TTC549 (cell line): ENCODE measurements around the gene DQX1.

ENCODE experiments used
- FAIRE-seq: peaks from 2 replicates; lab custom pipeline; 2012; peaks lifted over from hg19 to GRCh38; lab: Jason Lieb, UNC

DQX1 gene

GRCh38 chr2:74507926-74508520, 18.0 kb downstream of the DQX1 start:
- FAIRE-seq: no peak

- FAIRE-seq: peak; percentile 58
Observed at GRCh38 chr2:74507145-74507925, 18.7 kb downstream of the DQX1 start, which contains the start of gene PCGF1. PCGF1 (minus strand) TSS chr2:74507695; CDS start chr2:74507668, 27 bp downstream.

DNA sequence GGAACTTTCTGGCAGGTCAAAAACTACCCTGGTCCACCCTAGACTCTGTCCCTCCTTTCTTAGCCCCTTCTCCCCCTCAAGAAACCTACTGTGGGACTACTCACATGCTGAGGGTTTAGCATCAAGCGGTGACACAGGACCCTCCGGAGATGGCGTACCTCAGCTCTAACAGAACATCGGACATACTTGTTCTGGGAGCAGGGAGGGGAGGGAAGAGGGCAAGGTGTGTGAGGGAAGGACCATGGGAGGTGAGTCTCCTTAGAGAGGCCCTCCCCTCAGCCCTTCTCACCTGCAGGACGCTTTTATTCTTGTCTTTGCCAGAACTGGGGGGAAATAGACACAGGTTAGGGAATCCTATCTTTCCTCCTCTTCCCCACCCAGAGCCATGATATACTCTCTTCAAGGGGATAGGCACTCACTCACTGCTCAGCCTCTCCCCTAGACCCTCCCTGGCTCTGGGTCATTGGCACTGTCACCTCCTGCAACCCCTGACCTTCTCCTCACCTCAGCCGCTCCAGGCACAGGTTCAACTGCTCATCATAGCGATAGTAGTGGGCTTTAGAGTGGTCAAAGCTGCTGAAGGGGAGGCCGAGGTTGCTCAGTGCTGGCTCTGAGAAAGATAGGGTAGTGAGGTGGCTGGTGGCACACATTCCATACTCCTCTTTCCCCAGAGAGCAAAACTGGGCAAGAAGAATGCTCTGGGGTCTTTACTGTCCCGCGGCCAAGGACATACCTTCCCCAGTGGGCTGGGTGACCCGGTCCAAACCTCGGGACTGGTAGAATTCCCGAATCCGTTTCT, 20.4 kb downstream of the DQX1 start:
- no peak for FAIRE-seq

DNA sequence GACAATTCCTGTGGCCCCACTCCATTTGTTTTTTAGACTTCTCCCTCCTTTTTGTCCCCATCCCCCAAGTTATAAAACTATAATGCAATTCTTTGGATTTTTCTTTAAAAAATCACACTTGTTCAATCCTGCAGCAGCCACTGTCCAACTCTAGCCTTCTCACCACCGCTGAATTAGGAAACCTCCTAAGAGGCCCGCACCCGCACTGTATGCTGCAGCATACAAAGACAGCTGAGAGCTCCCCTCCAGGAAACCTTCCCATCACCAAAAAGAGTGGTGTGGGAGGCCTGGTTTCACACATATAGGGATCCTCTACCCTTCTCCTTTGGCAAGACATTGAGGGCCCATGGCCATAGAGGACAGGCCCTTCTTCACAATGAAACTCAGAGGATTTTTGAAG, 21.4 kb downstream of the DQX1 start:
- FAIRE-seq: no peak

- no peak for FAIRE-seq
Observed at GRCh38 chr2:74503506-74504475, 22.2 kb downstream of the DQX1 start.

GRCh38 chr2:74502720-74503505, 23.1 kb downstream of the DQX1 start:
- no peak for FAIRE-seq

DNA sequence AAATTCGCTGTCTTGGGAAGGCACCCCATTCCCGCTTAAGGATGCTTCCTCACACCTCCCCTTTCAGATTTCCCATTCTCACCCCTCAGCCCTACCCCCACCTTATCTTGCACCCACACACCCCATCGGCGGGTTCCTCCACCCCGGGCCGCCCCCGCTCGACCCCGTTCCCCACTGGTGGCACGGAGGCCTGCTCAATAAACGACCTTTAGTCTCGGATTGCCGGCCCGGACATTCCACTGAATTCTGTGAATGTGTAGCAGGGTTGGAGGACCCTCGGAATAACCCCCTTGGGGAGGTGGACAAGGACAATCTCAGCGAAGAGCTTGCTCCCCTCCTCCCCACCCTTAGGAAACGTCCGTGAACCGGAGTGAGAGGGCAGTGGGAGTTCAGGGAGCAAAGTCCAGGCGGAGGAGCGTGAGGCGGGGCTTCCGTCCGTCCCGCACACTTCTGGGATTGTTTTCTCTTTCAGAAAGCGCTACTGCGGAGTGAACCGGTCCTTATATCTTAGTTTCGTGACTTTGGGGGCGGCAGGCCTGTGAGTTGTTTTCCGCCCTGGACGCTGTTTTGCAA, 23.8 kb downstream of the DQX1 start:
- no peak for FAIRE-seq

DNA sequence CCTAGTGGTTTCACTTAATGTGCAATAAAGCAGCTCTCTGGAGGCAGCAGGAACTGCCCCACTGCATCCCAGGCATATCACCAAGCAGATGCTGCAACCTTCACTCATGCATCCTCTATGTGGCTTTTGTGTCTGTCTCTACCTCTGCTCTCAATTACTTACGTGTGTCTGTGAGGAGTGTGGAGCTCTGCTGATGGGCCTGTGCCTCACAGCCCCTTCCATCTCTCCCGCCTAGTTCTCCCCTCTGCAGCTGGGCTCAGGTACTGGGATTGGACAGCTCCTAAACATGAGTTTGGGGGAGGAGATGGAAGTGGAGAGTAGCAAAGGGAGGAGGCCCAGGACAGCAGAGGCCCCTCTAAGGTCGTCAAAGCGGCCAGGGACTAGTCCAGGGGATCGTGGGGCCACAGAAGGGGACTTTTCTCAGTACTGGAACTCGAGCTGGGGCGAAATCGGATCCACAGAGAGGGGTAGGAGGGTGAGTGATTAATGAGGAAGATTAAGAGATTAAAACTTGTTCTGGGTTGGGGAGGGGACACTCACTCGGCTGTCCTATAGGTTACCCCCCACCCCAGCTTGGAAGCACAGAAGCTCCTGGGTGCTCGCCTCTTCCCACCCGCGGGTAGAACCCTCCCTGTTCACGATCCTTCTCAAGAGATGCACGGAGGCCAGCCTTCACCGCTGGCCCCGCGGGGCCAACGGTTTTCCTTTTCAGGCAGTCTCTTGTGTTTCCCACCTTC, 24.5 kb downstream of the DQX1 start:
- FAIRE-seq: no peak

DNA sequence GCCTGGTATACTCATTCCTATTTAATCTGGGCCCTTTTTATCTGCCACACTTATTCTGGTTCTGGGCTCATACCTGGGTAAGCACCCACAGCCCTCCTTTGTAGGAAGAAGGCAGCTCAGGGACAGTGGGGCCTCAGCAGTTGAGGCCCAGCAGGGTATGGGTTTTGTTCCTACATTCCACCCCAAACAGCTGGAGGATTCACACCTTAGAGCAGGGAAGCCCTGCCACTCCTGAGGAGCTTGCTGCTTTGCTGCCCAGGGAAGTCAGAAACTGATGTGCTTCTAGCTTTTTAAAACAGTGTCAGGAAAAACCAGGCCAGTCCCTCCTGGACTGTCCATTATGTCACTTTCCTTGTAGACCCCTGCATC, 25.5 kb downstream of the DQX1 start:
- FAIRE-seq: no peak

DNA sequence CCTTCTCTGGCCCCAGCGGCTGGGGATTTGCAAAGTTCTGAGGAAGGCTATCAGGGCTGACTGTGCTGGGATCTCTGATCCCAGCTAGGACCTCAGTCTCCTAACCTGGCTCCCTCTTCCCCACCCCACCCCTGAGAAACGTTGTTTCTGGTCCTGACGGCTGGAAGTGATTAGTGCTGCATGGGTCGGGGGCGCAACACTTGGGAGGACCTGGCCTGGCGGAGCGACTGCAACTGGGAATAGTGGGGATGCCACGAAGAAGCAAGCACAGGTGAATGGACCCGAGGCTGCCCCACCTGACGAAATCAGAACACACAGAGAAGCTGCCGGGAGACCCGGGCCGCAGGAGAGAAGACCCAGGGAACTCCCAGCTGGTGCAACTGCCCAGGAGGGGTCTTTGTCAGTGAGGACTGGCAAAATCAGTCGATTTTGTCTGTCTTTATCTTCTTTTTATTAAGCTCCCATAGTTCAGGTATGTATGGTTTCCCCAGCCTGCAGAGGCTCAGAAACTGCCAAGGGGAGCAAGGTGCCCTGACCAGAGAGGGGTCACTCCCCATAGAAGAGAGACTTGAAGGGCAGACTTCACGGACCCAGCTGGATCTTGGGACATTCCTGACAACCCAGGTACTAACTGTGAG, 26.0 kb downstream of the DQX1 start:
- no peak for FAIRE-seq

DNA sequence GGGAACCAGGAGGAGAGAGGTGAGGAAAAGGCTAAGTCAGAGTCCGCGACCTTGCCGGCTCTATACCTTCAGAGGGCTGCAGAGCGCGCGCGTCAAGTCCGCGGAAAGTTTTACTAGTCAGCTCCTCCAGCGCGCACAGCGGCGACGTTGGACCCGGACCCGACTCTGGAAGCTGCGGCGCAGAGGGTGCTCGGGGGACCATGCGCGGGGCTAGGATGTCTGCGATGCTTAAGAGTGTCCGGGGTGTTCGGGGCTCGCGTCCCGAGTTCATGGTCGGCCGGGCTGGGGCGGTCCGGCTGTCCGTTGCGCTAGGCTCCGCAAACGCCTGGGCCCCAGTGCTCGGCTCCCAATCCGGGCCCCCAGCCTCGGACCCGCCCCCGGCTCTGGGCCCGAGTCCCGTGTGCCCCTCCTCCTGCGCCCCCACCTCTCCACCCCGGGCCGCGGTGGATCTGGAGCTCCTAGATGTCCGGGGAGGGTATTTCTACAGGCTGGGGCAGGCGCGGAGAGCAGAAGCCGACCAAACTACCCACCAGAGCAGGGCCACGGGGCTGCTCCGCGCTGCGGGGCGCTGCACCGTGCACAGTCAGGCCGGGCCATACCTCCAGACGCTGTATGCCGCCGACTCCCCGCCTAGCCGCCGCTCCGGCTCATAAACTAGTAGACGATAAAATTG, 26.6 kb downstream of the DQX1 start, which contains the start of gene LBX2:
LBX2 (minus strand) TSS at position 337 of the 673 bp plus-strand sequence; CDS start at position 271, 66 bp downstream.
- FAIRE-seq: no peak

GRCh38 chr2:74498500-74499266, 27.3 kb downstream of the DQX1 start:
- no peak for FAIRE-seq

DNA sequence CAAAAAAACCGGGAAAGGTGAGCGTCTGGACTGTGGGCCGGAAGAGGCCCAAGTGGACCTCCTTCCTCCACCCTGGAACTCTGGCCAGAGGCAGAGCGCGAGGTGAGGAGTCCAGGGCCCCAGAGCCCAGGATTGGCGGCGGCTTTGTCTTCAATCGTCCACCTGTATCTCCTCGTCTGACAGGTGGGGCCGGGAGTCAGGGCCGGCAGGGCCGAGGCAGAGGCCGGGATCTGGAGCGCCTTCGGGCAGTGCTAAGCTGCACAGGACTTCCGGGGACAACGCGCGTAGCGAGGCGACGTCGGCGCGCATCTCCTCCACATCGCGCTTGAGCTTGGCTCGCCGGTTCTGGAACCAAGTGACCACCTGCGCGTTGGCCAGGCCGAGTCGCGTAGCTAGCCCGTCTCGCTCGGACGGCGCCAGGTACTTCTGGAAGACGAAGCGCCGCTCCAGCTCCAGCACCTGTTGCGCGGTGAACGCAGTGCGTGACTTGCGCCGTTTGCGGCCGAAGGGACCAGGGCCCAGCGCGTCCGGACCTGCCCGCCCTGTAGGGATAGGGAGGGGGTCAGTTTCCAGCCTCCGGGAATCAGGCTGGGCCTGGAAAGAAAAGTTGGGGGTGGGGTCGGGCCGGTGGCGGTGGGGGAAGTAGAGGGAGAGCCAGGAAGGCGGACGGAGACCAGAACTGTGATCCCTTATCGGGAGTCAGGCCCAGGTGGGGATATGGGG, 28.1 kb downstream of the DQX1 start:
- no peak for FAIRE-seq

DNA sequence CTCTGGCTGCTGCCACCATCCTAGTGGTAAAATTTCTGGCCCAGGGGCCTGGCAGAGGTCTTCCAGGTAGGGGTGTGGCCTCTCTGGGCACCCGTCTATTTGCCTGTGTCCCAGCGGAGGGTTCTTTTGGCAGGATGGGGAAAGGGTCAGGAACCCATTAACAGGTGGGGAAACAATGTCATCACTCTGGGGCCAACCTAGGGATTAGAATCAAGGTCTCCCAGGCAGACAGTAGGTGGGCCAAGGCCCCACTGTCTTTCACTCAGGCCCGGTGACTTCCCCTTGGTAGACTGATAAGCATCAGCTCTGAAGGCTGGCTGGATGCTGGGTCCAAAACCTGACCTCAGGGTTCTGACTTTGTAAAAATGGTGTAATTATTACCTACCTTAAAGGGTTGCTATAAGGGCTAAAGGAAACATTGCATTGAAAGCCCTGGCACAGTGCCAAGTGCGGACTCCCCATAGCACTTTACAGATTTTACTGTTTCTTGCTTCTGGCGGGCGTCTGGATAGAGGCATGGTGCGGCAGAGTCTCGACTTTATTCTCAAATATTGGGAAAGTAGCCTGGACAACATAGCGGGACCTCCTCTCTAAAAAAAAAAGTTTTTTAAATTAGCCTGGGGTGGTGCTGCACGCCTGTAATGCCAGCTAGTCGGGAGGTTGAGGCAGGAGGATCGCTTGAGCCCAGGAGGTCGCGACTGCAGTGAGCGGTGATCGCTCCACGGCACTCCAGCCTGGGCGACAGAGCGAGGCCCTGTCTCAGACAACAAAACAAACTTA, 28.8 kb downstream of the DQX1 start:
- no peak for FAIRE-seq

- FAIRE-seq: no peak
Observed at GRCh38 chr2:74495440-74495839, 30.6 kb downstream of the DQX1 start.

DNA sequence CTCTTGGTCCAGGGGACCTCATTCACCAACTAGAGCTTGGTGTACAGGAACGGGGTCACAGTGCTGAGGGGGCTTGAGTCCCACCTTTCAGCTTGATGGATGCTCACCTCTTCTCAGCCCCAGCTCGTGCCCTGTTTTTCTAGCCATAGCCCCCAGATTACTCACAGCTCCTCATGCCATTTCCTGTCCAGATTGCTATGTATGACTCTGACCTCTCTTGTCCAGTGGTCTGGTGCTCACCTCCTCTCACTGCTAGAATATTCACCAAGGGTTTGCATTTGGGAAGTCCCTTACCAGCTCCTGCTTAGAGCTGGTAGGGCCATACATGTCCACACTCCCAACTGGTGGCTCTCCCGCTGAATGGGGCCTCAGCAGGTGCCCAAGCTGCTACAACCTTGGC, 32.5 kb downstream of the DQX1 start:
- no peak for FAIRE-seq
